ENCODE data around the gene AKAP12.
A peak's percentile ranks its signal among the peaks of the same experiment; 100 is the strongest.

AKAP12 gene

GRCh38 chr6:151240036-151240685 is 394 bp downstream of the AKAP12 start:
- Histone ChIP-seq H4K20me1 (ENCODE audit: insufficient read depth) (no peaks in the 10 kb centered on the region), H3K9ac (no peak overlapping the region), H3K4me1 (ENCODE audit: low read depth, poor library complexity, severe bottlenecking) (no peaks in the 10 kb centered on the region), H2AFZ (ENCODE audit: low read depth) (peak overlapping the region; percentile 57), H3K36me3 (ENCODE audit: insufficient read depth) (no peaks in the 10 kb centered on the region), H3K27ac (no peak overlapping the region), H3K4me2 (0 out of 2 replicates have a peak overlapping the region, but pooled peaks have one; percentile 6), H3K27me3 (ENCODE audit: insufficient read depth, low read depth) (no peaks in the 10 kb centered on the region), H3K79me2 (ENCODE audit: insufficient read depth, low read depth) (no peaks in the 10 kb centered on the region), H3K4me3 (IDR thresholded peaks at IDR 0.05; ENCODE audit: insufficient read depth, low read depth, low read length) (no peak overlapping the region)
- no peak for TF ChIP-seq CTCF (conservative IDR thresholded peaks at IDR 0.05; ENCODE audit: low read depth, low read length)

- Histone ChIP-seq H3K9ac (no peak overlapping the region), H3K27ac (no peak overlapping the region), H3K4me2 (peak overlapping the region; percentile 36; the same call in 1 of the 2 replicates), H3K4me1 (ENCODE audit: low read depth, poor library complexity, severe bottlenecking) (no peaks in the 10 kb centered on the region), H2AFZ (ENCODE audit: low read depth) (no peak overlapping the region), H3K4me3 (IDR thresholded peaks at IDR 0.05; ENCODE audit: insufficient read depth, low read depth, low read length) (no peak overlapping the region), H3K79me2 (ENCODE audit: insufficient read depth, low read depth) (no peaks in the 10 kb centered on the region), H3K27me3 (ENCODE audit: insufficient read depth, low read depth) (no peaks in the 10 kb centered on the region), H3K36me3 (ENCODE audit: insufficient read depth) (no peaks in the 10 kb centered on the region), H4K20me1 (ENCODE audit: insufficient read depth) (no peaks in the 10 kb centered on the region)
- no peak for TF ChIP-seq CTCF (conservative IDR thresholded peaks at IDR 0.05; ENCODE audit: low read depth, low read length)
These were observed 1.2 kb downstream of the AKAP12 start for GRCh38 chr6:151240791-151241642.

GRCh38 chr6:151241853-151242252 is 2.1 kb downstream of the AKAP12 start:
- Histone ChIP-seq H3K4me1 (ENCODE audit: low read depth, poor library complexity, severe bottlenecking) (no peaks in the 10 kb centered on the region), H2AFZ (ENCODE audit: low read depth) (no peak overlapping the region), H3K4me2 (no peak overlapping the region), H3K4me3 (IDR thresholded peaks at IDR 0.05; ENCODE audit: insufficient read depth, low read depth, low read length) (no peak overlapping the region), H3K27ac (no peak overlapping the region), H3K79me2 (ENCODE audit: insufficient read depth, low read depth) (no peaks in the 10 kb centered on the region), H4K20me1 (ENCODE audit: insufficient read depth) (no peaks in the 10 kb centered on the region), H3K27me3 (ENCODE audit: insufficient read depth, low read depth) (no peaks in the 10 kb centered on the region), H3K9ac (no peak overlapping the region), H3K36me3 (ENCODE audit: insufficient read depth) (no peaks in the 10 kb centered on the region)
- TF ChIP-seq CTCF (conservative IDR thresholded peaks at IDR 0.05; ENCODE audit: low read depth, low read length), result no peak

GRCh38 chr6:151242420-151242861 is 2.7 kb downstream of the AKAP12 start:
- H3K4me2 ChIP-seq, result no peak overlapping the region
- H3K36me3 ChIP-seq (ENCODE audit: insufficient read depth), result no peaks in the 10 kb centered on the region
- no peak overlapping the region for H2AFZ ChIP-seq (ENCODE audit: low read depth)
- no peaks in the 10 kb centered on the region for H3K4me1 ChIP-seq (ENCODE audit: low read depth, poor library complexity, severe bottlenecking)
- H3K27me3 ChIP-seq (ENCODE audit: insufficient read depth, low read depth), result no peaks in the 10 kb centered on the region
- H3K79me2 ChIP-seq (ENCODE audit: insufficient read depth, low read depth), result no peaks in the 10 kb centered on the region
- no peak overlapping the region for H3K4me3 ChIP-seq (IDR thresholded peaks at IDR 0.05; ENCODE audit: insufficient read depth, low read depth, low read length)
- H3K27ac ChIP-seq, result no peak overlapping the region
- TF ChIP-seq CTCF (conservative IDR thresholded peaks at IDR 0.05; ENCODE audit: low read depth, low read length), result no peak
- H4K20me1 ChIP-seq (ENCODE audit: insufficient read depth), result no peaks in the 10 kb centered on the region
- no peak overlapping the region for H3K9ac ChIP-seq
